ENCODE results near the gene CCDC57.

CCDC57 gene

DNA sequence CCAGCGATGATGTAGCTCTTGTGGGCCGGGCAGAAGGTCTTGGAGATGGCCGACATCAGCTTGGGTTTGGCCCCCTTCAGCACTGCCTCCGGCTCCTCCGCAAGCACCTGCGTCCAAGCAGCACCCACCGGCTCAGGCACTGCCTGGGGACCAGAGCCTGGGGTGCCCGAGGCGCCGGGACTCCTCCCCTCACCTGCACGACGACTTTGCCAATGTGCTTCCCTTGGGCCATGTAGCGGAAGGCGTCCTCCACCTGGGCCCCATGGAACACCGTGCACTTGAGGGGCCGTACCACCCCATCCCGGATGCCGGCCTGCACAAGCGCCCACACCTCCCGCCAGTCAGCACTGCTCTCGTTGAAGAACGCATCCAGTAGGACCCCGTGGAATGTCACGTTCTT is 129.6 kb downstream of the CCDC57 start:
- no peak for DNase-seq (ENCODE audit: low read depth, low spot score)

GRCh38 chr17:82082456-82082855 is 130.2 kb downstream of the CCDC57 start:
- no peak for DNase-seq (ENCODE audit: low read depth, low spot score)

GRCh38 chr17:82081966-82082365 is 130.7 kb downstream of the CCDC57 start:
- DNase-seq (ENCODE audit: low read depth, low spot score) = no peak

DNA sequence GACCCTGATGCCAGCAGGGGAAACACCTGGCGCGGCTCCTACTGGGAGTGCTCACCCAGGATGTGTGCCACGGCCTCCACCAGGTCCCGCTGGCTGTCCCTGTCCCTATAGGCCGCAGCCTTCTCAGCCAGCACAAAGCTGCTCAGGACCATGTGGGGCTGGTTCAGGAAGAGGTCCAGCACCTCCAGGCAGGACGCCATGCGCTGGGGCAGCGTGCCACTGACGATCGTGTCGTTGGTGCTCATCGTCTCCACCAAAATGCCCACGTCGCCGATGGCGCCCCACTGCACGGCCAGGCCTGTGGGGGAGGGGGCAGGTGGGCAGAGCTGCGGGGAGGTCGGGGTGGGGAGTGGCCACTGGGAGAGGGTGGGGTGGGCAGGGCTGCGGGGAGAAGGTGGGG is 131.1 kb downstream of the CCDC57 start:
- DNase-seq (ENCODE audit: low read depth, low spot score) = no peak

GRCh38 chr17:82080789-82081464 is 131.7 kb downstream of the CCDC57 start:
- DNase-seq (ENCODE audit: low read depth, low spot score) = no peak

DNA sequence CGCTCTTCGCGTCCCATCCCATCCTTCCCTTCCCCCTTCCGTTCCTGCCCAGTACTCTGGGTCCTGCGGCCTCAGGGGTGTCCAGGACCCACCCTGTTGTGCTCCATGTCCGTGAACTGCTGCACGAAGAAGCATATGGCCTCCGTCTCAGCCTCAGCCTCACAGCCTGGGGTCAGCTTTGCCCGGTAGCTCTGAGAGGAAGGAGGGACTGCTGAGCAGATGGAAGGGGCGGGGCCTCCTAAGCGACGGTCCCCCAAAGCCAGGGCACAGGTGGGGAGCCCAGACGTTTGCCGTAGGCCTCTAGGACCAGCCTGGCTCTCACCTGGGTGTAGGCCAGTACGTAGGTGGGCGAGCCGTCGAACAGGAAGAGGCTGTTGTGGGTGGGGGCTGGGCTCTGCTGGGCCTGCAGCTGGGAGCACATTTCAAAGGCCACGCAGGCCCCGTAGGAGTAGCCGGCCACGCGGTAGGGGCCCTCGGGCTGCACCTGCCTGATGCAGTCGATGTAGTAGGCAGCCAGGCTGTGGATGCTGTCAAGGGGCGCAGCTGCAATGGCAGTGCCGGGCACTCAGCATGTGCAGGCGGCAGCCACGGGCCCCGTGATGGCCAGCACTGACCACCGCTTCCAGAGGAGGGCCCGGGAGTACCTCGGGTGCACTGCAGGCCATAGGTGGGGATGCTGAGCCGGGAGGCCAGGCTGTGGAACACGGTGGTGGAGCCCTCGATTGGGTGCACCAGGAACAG is 132.4 kb downstream of the CCDC57 start:
- no peak for DNase-seq (ENCODE audit: low read depth, low spot score)

DNA sequence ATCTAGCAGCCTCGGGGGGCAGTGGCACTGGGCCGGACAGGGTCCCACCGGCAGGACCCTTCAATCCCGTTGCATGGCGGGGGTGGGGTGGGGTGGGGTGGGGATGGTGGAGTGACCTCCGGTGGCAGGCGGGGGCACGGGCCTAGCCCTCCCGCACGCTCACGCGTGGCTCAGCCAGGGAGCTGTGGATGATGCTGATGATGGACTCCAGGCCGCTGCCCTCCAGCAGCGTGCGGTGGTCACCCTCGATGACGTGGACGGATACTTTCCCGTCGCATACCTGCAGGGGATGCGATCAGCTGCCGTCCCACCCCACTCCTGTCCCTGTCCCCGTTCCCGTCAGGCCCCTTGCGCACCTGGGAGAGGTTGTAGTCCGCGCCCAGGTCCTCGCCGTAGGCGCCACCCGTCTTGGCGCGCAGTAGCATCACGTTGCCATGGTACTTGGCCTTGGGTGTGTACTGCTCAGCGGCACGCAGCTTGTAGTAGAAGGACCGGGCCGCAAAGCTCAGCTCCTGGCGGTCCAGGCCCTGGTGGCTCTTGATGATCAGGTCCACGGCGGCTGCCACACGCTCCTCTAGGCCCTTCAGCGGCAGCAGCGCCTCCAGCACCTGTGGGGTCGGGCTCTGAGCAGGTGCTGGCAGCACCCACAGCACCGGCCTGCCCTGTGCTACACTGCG is 133.5 kb downstream of the CCDC57 start:
- no peak for DNase-seq (ENCODE audit: low read depth, low spot score)

DNA sequence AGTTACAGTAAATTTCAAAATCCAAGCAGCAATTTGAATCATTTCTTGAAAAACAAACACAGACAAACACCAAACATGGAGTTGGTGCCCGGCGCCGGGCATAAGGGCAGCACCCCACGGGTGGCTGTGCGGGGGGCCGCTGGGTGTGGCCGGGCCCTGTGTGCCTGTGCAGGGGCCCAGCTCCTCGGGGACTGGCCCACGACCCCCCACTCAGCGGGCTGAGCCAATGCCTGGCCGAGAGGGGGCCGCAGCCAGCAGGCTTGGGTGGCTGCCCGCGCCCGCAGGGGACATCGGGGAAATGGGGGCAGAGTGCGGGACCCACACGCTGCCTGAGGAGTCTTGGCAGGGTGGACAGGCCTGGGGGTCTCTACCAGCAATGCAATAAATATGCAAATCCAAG is 134.2 kb downstream of the CCDC57 start:
- DNase-seq (ENCODE audit: low read depth, low spot score) = no peak

DNA sequence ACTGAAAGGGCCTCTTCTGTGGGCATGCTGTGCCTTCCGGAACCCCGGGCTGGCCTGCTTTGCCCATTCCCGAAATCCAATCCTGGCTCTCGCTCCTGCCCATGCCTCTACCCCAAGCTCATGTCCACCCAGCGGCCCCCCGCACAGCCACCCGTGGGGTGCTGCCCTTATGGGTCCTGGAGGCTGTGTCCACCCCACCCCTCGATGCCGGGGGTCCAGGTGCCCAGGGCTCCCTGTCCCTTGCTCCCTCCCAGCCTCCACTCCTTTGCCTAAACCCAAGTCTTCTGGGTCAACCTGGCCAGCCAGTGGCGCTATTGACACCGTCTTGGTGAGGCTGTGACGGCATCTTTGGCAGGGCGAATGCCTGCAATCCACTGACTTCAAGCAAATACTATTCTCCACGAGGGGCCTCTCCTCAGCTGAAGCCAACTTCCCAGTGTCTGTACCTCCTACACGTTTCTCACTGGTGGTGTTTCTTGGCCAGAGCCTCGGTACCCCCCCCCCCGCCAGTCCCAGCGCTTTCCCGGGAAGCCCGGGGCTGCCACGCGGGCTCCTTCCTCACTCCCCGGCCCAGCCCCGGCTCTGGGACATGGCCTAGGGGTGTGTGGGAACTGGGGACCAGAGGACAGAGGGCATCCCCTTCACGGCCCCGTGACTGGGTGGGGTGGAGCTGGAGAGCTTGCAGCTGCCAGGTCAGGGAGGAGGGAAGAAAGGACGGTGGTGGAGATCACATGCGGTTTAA is 134.9 kb downstream of the CCDC57 start:
- peak; percentile 29 for DNase-seq (ENCODE audit: low read depth, low spot score)

GRCh38 chr17:82076785-82077591 is 135.7 kb downstream of the CCDC57 start:
- DNase-seq (ENCODE audit: low read depth, low spot score) = no peak

- no peak for DNase-seq (ENCODE audit: low read depth, low spot score)
These were observed 136.4 kb downstream of the CCDC57 start for GRCh38 chr17:82076018-82076784.

DNA sequence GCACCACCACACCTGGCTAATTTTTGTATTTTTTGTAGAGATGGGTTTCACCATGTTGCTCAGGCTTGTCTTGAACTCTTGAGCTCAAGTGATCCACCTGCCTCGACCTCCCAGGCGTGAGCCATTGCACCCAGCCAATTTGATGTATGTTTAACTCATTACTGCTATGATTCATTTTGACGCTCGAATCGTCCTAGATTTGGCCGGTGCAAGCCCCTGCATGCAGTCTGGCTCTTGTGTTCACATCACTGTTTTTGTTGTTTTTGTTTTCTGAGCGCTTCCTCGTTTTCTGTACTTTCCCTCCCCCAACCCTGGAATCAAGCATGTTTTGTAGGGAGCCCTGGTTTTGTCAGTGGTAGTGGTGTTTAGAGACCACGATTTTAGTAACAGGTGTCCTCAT is 139.2 kb downstream of the CCDC57 start:
- no peak for DNase-seq (ENCODE audit: low read depth, low spot score)

DNA sequence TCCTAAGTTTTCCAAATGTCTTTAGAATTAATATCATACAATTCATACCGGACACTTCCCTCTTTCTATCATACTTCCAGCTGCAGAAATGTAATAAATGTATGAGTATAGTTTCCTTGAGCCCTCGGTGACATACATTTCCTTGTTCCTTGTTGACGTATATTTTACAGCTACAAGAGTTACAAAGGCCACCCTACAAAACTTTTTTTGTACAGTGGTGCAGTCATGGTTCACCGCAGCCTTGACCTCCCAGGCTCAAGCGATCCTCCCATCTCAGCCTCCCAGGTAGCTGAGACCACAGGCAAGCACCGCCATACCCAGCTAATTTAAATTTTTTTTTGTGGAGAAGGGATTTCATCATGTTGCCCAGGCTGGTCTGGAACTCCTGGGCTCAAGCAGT is 139.8 kb downstream of the CCDC57 start:
- DNase-seq (ENCODE audit: low read depth, low spot score) = no peak

DNA sequence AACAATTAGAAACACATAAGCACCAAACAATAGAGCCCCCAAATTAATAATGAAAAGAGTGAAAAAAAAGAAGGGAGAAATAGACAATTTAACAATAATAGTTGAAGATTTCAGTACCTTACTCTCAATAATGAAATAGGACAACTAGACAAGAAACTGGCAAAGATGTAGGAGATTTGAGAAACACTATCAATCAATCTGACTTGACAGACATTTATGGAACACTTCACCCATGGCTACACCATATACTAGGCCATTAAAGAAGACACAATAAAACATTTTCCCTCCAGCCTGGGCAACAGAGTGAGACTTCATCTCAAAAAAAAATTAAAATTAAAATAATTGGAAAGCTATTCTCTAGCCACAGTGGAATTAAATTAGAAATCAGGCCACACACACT is 142.0 kb downstream of the CCDC57 start:
- DNase-seq (ENCODE audit: low read depth, low spot score) = no peak

GRCh38 chr17:82065638-82066303 is 146.9 kb downstream of the CCDC57 start, which contains the start of gene DUS1L:
TSS of gene DUS1L (minus strand) at chr17:82065804. CDS start at chr17:82065059, 745 bp downstream.
- peak; percentile 65 for DNase-seq (ENCODE audit: low read depth, low spot score)

DNA sequence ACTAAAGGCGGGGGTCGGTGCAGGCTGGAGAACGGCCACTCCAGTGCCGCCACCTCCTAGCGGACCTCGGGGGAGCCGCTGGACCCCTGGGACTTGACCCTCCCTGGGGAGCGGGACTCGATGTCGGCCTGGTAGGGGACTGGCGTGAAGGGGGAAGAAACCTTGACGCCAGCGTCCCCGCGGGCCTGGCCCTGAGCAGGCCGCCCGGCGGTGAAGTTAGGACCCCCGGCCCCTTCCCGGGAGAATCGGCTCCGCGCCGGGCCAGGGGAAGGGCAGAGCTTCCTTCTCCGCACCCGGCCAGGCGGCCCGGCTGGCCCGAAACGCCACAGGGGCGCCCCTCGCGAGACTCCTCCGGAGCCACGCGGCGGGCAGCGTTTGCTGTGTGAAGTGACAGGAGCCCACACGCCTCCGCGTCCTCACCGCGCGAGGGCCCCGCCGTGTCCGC is 147.4 kb downstream of the CCDC57 start:
- DNase-seq (ENCODE audit: low read depth, low spot score) = no peak

DNA sequence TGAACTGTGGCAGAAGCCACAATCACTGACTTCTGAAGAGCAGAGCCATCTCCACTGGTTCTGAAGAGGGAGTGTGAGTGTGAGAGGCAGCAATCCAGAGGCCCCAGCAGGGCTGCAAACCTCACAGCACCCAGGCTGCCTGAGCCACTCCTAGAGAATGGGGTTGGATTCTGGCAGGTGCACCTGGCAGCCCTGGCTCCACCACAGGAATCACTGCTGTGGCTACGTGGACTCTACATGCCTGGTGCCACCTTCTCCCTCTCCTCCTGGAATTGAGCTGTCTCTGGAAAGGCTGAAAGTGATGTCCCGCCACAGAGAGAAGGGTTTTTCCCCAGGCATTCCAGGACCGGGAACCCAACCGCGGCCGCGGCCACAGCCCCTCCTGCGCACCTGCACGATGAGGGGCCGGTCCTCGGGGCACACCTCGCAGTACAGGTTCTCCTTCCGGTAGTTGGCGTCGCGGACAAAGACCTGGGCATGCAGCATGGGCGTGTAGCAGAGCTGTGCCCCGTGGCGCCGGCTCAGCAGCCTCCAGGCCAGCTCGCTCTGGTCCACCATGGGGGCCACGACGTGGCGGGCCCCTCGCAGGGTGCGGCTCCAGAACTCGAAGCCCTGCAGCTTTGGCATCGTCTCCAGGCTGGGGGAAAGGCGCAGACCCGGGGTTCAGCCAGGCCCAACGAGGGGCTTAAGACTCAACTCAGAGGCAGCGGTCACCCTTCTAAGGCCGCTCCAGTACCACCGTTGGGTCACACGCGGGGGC is 148.0 kb downstream of the CCDC57 start:
- DNase-seq (ENCODE audit: low read depth, low spot score) = no peak

- DNase-seq (ENCODE audit: low read depth, low spot score) = no peak
These were observed 148.9 kb downstream of the CCDC57 start for GRCh38 chr17:82063424-82064415.
